Trophoblast cell (in vitro differentiated cells and primary cell): ENCODE results near the gene TIMP3.

Source experiments
- DNase-seq, 2 donors: peaks; one replicate each; pipeline ENCODE4 v3.0.0-alpha.2; 2016
- H2AFZ ChIP-seq: 2 replicates; pipeline ENCODE4 v1.6.1; 2013; ENCODE audit warnings: low read length, moderate library complexity, mild to moderate bottlenecking; ENCODE audit not compliant: insufficient read depth, poor library complexity
- H2AK5ac ChIP-seq: 2 replicates; pipeline ENCODE4 v1.6.1; 2013; ENCODE audit warnings: mild to moderate bottlenecking, low read length
- H2BK120ac ChIP-seq: 2 replicates; pipeline ENCODE4 v1.6.1; 2013; ENCODE audit warnings: low read length, mild to moderate bottlenecking, moderate library complexity; ENCODE audit not compliant: insufficient read depth, poor library complexity
- H2BK12ac ChIP-seq: 2 replicates; pipeline ENCODE4 v1.6.1; 2013; ENCODE audit warnings: mild to moderate bottlenecking, low read length, moderate library complexity
- H2BK5ac ChIP-seq: 2 replicates; pipeline ENCODE4 v1.6.1; 2013; ENCODE audit warnings: low read length, low read depth, moderate library complexity, mild to moderate bottlenecking; ENCODE audit not compliant: poor library complexity
- H3K14ac ChIP-seq: 2 replicates; pipeline ENCODE4 v1.6.1; 2013; ENCODE audit warnings: mild to moderate bottlenecking, low read length
- H3K18ac ChIP-seq: 2 replicates; pipeline ENCODE4 v1.6.1; 2013; ENCODE audit warnings: mild to moderate bottlenecking, low read length
- H3K23ac ChIP-seq: 2 replicates; pipeline ENCODE4 v1.6.1; 2013; ENCODE audit warnings: low read length
- H3K27ac ChIP-seq: 2 replicates; pipeline ENCODE4 v1.5.1; 2013; ENCODE audit warnings: low read depth, mild to moderate bottlenecking, inconsistent platforms, low read length, moderate library complexity
- H3K27me3 ChIP-seq: 2 replicates; pipeline ENCODE4 v1.6.1; 2013; ENCODE audit warnings: inconsistent platforms, mild to moderate bottlenecking, low read length, moderate library complexity; ENCODE audit not compliant: insufficient read depth
- H3K36me3 ChIP-seq, 2 experiments: 1 replicate in 1 of 2; 2 replicates in 1 of 2; pipeline ENCODE4 v1.6.1; 2013; ENCODE audit warnings: low read length in 2 of 2, mild to moderate bottlenecking in 2 of 2, moderate library complexity in 1 of 2; ENCODE audit not compliant: insufficient read depth in 2 of 2, control insufficient read depth in 1 of 2
- H3K4ac ChIP-seq: 2 replicates; pipeline ENCODE4 v1.6.1; 2013; ENCODE audit warnings: low read depth, mild to moderate bottlenecking, low read length, moderate library complexity
- H3K4me1 ChIP-seq, 2 experiments: 1 replicate in 1 of 2; 2 replicates in 1 of 2; pipeline ENCODE4 v1.6.1; 2013; ENCODE audit warnings: low read length in 2 of 2, mild to moderate bottlenecking in 2 of 2, moderate library complexity in 1 of 2; ENCODE audit not compliant: insufficient read depth in 2 of 2, control insufficient read depth in 1 of 2
- H3K4me2 ChIP-seq: 2 replicates; pipeline ENCODE4 v1.6.1; 2013; ENCODE audit warnings: inconsistent platforms, mild to moderate bottlenecking, low read length, moderate library complexity
- H3K4me3 ChIP-seq: 2 replicates; pipeline ENCODE4 v1.5.1; 2013; ENCODE audit warnings: mild to moderate bottlenecking, low read depth, low read length, inconsistent platforms
- H3K79me1 ChIP-seq: one replicate; pipeline ENCODE4 v1.6.1; 2013; ENCODE audit warnings: low read length
- H3K79me2 ChIP-seq: 2 replicates; pipeline ENCODE4 v1.6.1; 2013; ENCODE audit warnings: low read length, mild to moderate bottlenecking; ENCODE audit not compliant: control insufficient read depth, insufficient read depth, poor library complexity
- H3K9ac ChIP-seq: 2 replicates; pipeline ENCODE4 v1.6.1; 2013; ENCODE audit warnings: mild to moderate bottlenecking, low read length
- H3K9me3 ChIP-seq: 2 replicates; pipeline ENCODE4 v1.6.1; 2013; ENCODE audit warnings: low read depth, mild to moderate bottlenecking, control low read depth, inconsistent platforms, low read length; ENCODE audit not compliant: insufficient read depth
- H4K12ac ChIP-seq: 2 replicates; pipeline ENCODE4 v1.6.1; 2013; ENCODE audit warnings: low read depth, mild to moderate bottlenecking, low read length, moderate library complexity
- H4K8ac ChIP-seq: 2 replicates; pipeline ENCODE4 v1.6.1; 2013; ENCODE audit warnings: low read depth, mild to moderate bottlenecking, low read length, moderate library complexity
- H4K91ac ChIP-seq: one replicate; pipeline ENCODE4 v1.6.1; 2013; ENCODE audit warnings: low read depth, mild to moderate bottlenecking, low read length, moderate library complexity
- WGBS: extraction: QIAGEN DNeasy Blood & Tissue Kit; methylation state at CpG from one replicate; pipeline ENCODE4 v1.1.7; 2013; ENCODE audit warnings: missing lambda C conversion rate; ENCODE audit not compliant: insufficient read length, insufficient coverage; ENCODE audit errors: extremely low coverage; 5-methylcytosine and 5-hydroxymethylcytosine counted together

Gene TIMP3

DNA sequence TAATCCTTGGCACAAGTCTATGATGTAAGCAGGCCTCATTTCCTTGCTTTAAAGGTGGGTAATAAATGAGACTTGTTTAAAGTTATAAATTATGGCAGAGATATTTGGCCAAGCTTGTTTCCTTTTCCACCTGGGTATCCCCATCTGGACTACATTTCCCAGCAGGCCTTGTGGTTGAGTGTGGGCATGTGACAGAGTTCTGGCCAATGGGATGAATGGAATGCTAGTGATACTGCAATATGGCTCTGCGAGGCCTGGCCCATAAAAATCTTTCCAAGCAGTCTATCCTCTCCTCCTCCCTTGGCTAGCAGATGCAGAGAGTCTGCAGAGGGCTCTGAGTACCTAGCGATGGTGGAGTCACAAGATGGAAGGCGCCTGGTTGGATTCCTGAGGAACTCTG is 102.5 kb downstream of the TIMP3 start:
- DNase-seq = peak; percentile 50 to 68
- Histone ChIP-seq H3K18ac (no peak overlapping the region), H3K9ac (no peak overlapping the region), H2BK12ac (no peak overlapping the region), H3K14ac (no peak overlapping the region), H3K79me2 (no peaks in the 10 kb centered on the region), H3K9me3 (no peaks in the 10 kb centered on the region), H2BK120ac (no peak overlapping the region), H3K4me2 (no peak overlapping the region), H4K12ac (no peak overlapping the region), H3K23ac (no peak overlapping the region), H2BK5ac (no peak overlapping the region), H4K8ac (no peak overlapping the region), H3K27ac (no peak overlapping the region), H4K91ac (no peak overlapping the region), H3K4me3 (no peak overlapping the region), H2AFZ (no peak overlapping the region), H2AK5ac (no peak overlapping the region), H3K36me3 (no peaks in the 10 kb centered on the region), H3K4me1 (peaks cover 0 to 3% of the 10 kb centered on the region in 2 experiments), H3K27me3 (no peaks in the 10 kb centered on the region), H3K79me1 (peaks cover 2% of the 10 kb centered on the region), H3K4ac (no peak overlapping the region)
- no CpG with 5 or more reads among the region's 3 CpGs for WGBS

- Histone ChIP-seq H3K14ac (no peak overlapping the region), H2AFZ (no peak overlapping the region), H3K27me3 (no peaks in the 10 kb centered on the region), H4K8ac (peak overlapping the region; percentile 47), H2BK12ac (no peak overlapping the region), H3K4me3 (no peak overlapping the region), H3K79me2 (no peaks in the 10 kb centered on the region), H3K4me1 (peaks cover 0 to 3% of the 10 kb centered on the region in 2 experiments), H3K36me3 (no peaks in the 10 kb centered on the region), H4K12ac (no peak overlapping the region), H3K9me3 (no peaks in the 10 kb centered on the region), H2BK5ac (no peak overlapping the region), H4K91ac (no peak overlapping the region), H3K4ac (no peak overlapping the region), H3K9ac (no peak overlapping the region), H3K27ac (no peak overlapping the region), H3K23ac (no peak overlapping the region), H2AK5ac (no peak overlapping the region), H2BK120ac (no peak overlapping the region), H3K79me1 (peaks cover 2% of the 10 kb centered on the region), H3K4me2 (no peak overlapping the region), H3K18ac (no peak overlapping the region)
- WGBS = no CpG with 5 or more reads among the region's 3 CpGs
- DNase-seq = no peak
Measured at GRCh38 chr22:32905400-32905799, 103.9 kb downstream of the TIMP3 start.

GRCh38 chr22:32909581-32910428 is 108.3 kb downstream of the TIMP3 start:
- H2BK5ac ChIP-seq = no peak overlapping the region
- no peak overlapping the region for H2AFZ ChIP-seq
- DNase-seq = no peak
- H3K4me2 ChIP-seq = no peak overlapping the region
- no peak overlapping the region for H3K9ac ChIP-seq
- peaks cover 0 to 3% of the 10 kb centered on the region in 2 experiments for H3K4me1 ChIP-seq
- H3K36me3 ChIP-seq = no peaks in the 10 kb centered on the region
- no peak overlapping the region for H4K12ac ChIP-seq
- no peaks in the 10 kb centered on the region for H3K27me3 ChIP-seq
- no peak overlapping the region for H4K91ac ChIP-seq
- H3K27ac ChIP-seq = no peak overlapping the region
- H3K4ac ChIP-seq = no peak overlapping the region
- no peak overlapping the region for H3K23ac ChIP-seq
- H3K79me2 ChIP-seq = no peaks in the 10 kb centered on the region
- no peak overlapping the region for H2BK12ac ChIP-seq
- no peak overlapping the region for H3K18ac ChIP-seq
- H2AK5ac ChIP-seq = no peak overlapping the region
- no peak overlapping the region for H3K4me3 ChIP-seq
- no peak overlapping the region for H4K8ac ChIP-seq
- H3K79me1 ChIP-seq = peaks cover 2% of the 10 kb centered on the region
- H3K14ac ChIP-seq = no peak overlapping the region
- WGBS = no CpG with 5 or more reads among the region's 21 CpGs
- no peak overlapping the region for H2BK120ac ChIP-seq
- H3K9me3 ChIP-seq = no peaks in the 10 kb centered on the region

DNA sequence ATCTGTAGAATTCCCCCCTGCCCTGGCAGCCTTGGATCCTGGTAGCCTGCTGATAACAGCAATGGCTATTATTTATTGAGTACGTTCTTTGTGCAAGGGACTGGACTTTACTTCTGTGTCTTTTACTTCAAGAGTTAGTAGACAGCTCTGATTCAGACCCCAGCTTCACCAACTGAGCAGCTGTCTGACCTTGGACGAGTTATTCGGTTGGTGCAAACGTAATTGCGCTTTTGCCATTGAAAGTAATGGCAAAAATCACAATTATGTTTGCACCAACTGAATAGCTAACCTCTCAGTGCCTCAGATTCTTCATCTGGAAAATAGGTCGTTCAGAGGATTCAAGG is 108.9 kb downstream of the TIMP3 start:
- no peaks in the 10 kb centered on the region for H3K36me3 ChIP-seq
- no peak overlapping the region for H3K4me3 ChIP-seq
- no peak overlapping the region for H3K18ac ChIP-seq
- H3K9me3 ChIP-seq = no peaks in the 10 kb centered on the region
- H3K14ac ChIP-seq = no peak overlapping the region
- no peak overlapping the region for H3K4ac ChIP-seq
- H3K27ac ChIP-seq = no peak overlapping the region
- no peak overlapping the region for H3K9ac ChIP-seq
- no peak overlapping the region for H4K12ac ChIP-seq
- no peak overlapping the region for H2AFZ ChIP-seq
- no CpG with 5 or more reads among the region's 6 CpGs for WGBS
- H2BK120ac ChIP-seq = no peak overlapping the region
- H3K79me1 ChIP-seq = peaks cover 2% of the 10 kb centered on the region
- DNase-seq = no peak
- no peak overlapping the region for H4K8ac ChIP-seq
- peaks cover 0 to 3% of the 10 kb centered on the region in 2 experiments for H3K4me1 ChIP-seq
- H2AK5ac ChIP-seq = no peak overlapping the region
- H3K4me2 ChIP-seq = no peak overlapping the region
- no peak overlapping the region for H2BK5ac ChIP-seq
- H2BK12ac ChIP-seq = no peak overlapping the region
- no peaks in the 10 kb centered on the region for H3K27me3 ChIP-seq
- no peaks in the 10 kb centered on the region for H3K79me2 ChIP-seq
- H3K23ac ChIP-seq = no peak overlapping the region
- H4K91ac ChIP-seq = no peak overlapping the region
